Mesenchymal stem cell (in vitro differentiated cells and primary cell): Measurements from ENCODE around the gene MSX1.

Source experiments
- DNase-seq: peaks from one replicate; pipeline ENCODE4 v3.0.0-alpha.2; 2013
- H2AFZ ChIP-seq: one replicate; pipeline ENCODE4 v1.6.1; 2013; ENCODE audit warnings: low read depth, mild to moderate bottlenecking, control low read depth, inconsistent platforms, low read length, moderate library complexity
- H2AK5ac ChIP-seq: 2 replicates; pipeline ENCODE4 v1.6.1; 2013; ENCODE audit warnings: low read length, moderate library complexity, mild to moderate bottlenecking, inconsistent platforms; ENCODE audit not compliant: severe bottlenecking
- H2BK120ac ChIP-seq: one replicate; pipeline ENCODE4 v1.6.1; 2013; ENCODE audit warnings: low read depth, mild to moderate bottlenecking, inconsistent platforms, low read length, moderate library complexity
- H2BK12ac ChIP-seq, 2 experiments: one replicate each; pipeline ENCODE4 v1.6.1; 2013; ENCODE audit warnings: inconsistent platforms in 2 of 2, low read length in 2 of 2, mild to moderate bottlenecking in 2 of 2, moderate library complexity in 2 of 2, control low read depth in 1 of 2
- H2BK15ac ChIP-seq: one replicate; pipeline ENCODE4 v1.6.1; 2013; ENCODE audit warnings: mild to moderate bottlenecking, low read depth, inconsistent platforms; ENCODE audit not compliant: poor library complexity, severe bottlenecking
- H2BK5ac ChIP-seq: 2 replicates; pipeline ENCODE4 v1.6.1; 2013; ENCODE audit warnings: low read depth, mild to moderate bottlenecking, low read length, control low read depth, inconsistent platforms; ENCODE audit not compliant: poor library complexity, severe bottlenecking
- H3K14ac ChIP-seq, 2 experiments: one replicate each; pipeline ENCODE4 v1.6.1; 2013; ENCODE audit warnings: inconsistent platforms in 2 of 2, low read length in 2 of 2, control low read depth in 1 of 2, mild to moderate bottlenecking in 1 of 2, moderate library complexity in 1 of 2
- H3K18ac ChIP-seq, 2 experiments: one replicate each; pipeline ENCODE4 v1.6.1; 2013; ENCODE audit warnings: inconsistent platforms in 2 of 2, low read length in 2 of 2, control low read depth in 1 of 2, low read depth in 1 of 2, mild to moderate bottlenecking in 1 of 2
- H3K23ac ChIP-seq, 2 experiments: one replicate each; pipeline ENCODE4 v1.6.1; 2013; ENCODE audit warnings: inconsistent platforms in 2 of 2, low read length in 2 of 2, mild to moderate bottlenecking in 2 of 2, moderate library complexity in 2 of 2, control low read depth in 1 of 2
- H3K27ac ChIP-seq: 2 replicates; pipeline ENCODE4 v1.5.1; 2013; ENCODE audit warnings: mild to moderate bottlenecking, moderate library complexity, low read length, control low read depth, inconsistent platforms; ENCODE audit not compliant: poor library complexity, severe bottlenecking
- H3K27me3 ChIP-seq, 2 experiments: 2 replicates each; pipeline versions ENCODE4 v1.6.1 to v1.7.0; 2013; ENCODE audit warnings: low read length in 2 of 2, mild to moderate bottlenecking in 2 of 2, moderate library complexity in 2 of 2, control low read depth in 1 of 2, inconsistent platforms in 1 of 2; ENCODE audit not compliant: control insufficient read depth in 1 of 2, insufficient read depth in 1 of 2
- H3K36me3 ChIP-seq, 2 experiments: 2 replicates each; pipeline versions ENCODE4 v1.6.1 to v1.7.0; 2013; ENCODE audit warnings: low read length in 2 of 2, control low read depth in 1 of 2, inconsistent platforms in 1 of 2, low read depth in 1 of 2, mild to moderate bottlenecking in 1 of 2; ENCODE audit not compliant: insufficient read depth in 2 of 2, control insufficient read depth in 1 of 2
- H3K4ac ChIP-seq, 2 experiments: one replicate each; pipeline ENCODE4 v1.6.1; 2013; ENCODE audit warnings: inconsistent platforms in 2 of 2, low read length in 2 of 2, mild to moderate bottlenecking in 2 of 2, moderate library complexity in 2 of 2, control low read depth in 1 of 2, low read depth in 1 of 2
- H3K4me1 ChIP-seq: 2 replicates; pipeline ENCODE4 v1.6.1; 2013; ENCODE audit warnings: low read depth, low read length, control low read depth; ENCODE audit not compliant: control insufficient read depth, insufficient read depth
- H3K4me2 ChIP-seq: 2 replicates; pipeline ENCODE4 v1.6.1; 2013; ENCODE audit warnings: low read length, mild to moderate bottlenecking, inconsistent platforms; ENCODE audit not compliant: poor library complexity, severe bottlenecking
- H3K4me3 ChIP-seq, 2 experiments: 2 replicates each; pipeline versions ENCODE4 v1.5.1 to v1.7.0; 2013; ENCODE audit warnings: low read length in 2 of 2, mild to moderate bottlenecking in 2 of 2, control low read depth in 1 of 2, low read depth in 1 of 2; ENCODE audit not compliant: insufficient read depth in 1 of 2
- H3K79me1 ChIP-seq: replicated peaks from 2 replicates; pipeline ENCODE4 v1.6.1; 2013; ENCODE audit warnings: mild to moderate bottlenecking, control low read depth, low read length, inconsistent platforms; ENCODE audit not compliant: poor library complexity, severe bottlenecking
- H3K9ac ChIP-seq: 2 replicates; pipeline ENCODE4 v1.7.0; 2013; ENCODE audit warnings: mild to moderate bottlenecking, low read length, moderate library complexity
- H3K9me3 ChIP-seq: 2 replicates; pipeline ENCODE4 v1.7.0; 2013; ENCODE audit warnings: mild to moderate bottlenecking, low read length; ENCODE audit not compliant: control insufficient read depth
- H4K8ac ChIP-seq: one replicate; pipeline ENCODE4 v1.6.1; 2013; ENCODE audit warnings: inconsistent platforms, mild to moderate bottlenecking, low read length, moderate library complexity
- H4K91ac ChIP-seq: one replicate; pipeline ENCODE4 v1.6.1; 2013; ENCODE audit warnings: mild to moderate bottlenecking, low read length, inconsistent platforms
- WGBS: methylation state at CpG from one replicate; pipeline ENCODE4 v1.1.7; 2013; ENCODE audit warnings: mixed read lengths; 5-methylcytosine and 5-hydroxymethylcytosine counted together

The MSX1 gene

GRCh38 chr4:4872314-4872903 is 12.9 kb downstream of the MSX1 start:
- Histone ChIP-seq H3K18ac (no peak overlapping the region), H3K79me1 (no peaks in the 10 kb centered on the region), H3K27me3 (peaks cover 84 to 85% of the 10 kb centered on the region in 2 experiments), H4K91ac (no peak overlapping the region), H2BK120ac (no peak overlapping the region), H2AK5ac (no peak overlapping the region), H3K27ac (no peak overlapping the region), H3K4me1 (peaks cover 9% of the 10 kb centered on the region), H2BK5ac (no peak overlapping the region), H3K4ac (no peak overlapping the region), H2BK12ac (no peak overlapping the region), H4K8ac (no peak overlapping the region), H3K9ac (no peak overlapping the region), H2BK15ac (no peak overlapping the region), H3K9me3 (no peaks in the 10 kb centered on the region), H3K14ac (no peak overlapping the region), H3K36me3 (no peaks in the 10 kb centered on the region), H3K23ac (peak overlapping the region in 1 of 2 experiments; percentile 48), H2AFZ (no peak overlapping the region), H3K4me3 (no peak overlapping the region), H3K4me2 (no peak overlapping the region)
- WGBS, result 7% methylated on average over 28 of the region's 28 CpGs
- no peak for DNase-seq

- H3K4ac ChIP-seq, result no peak overlapping the region
- H3K9ac ChIP-seq, result no peak overlapping the region
- no peak overlapping the region for H3K14ac ChIP-seq
- H3K36me3 ChIP-seq, result no peaks in the 10 kb centered on the region
- no peaks in the 10 kb centered on the region for H3K9me3 ChIP-seq
- H3K4me2 ChIP-seq, result no peak overlapping the region
- no peak overlapping the region for H4K91ac ChIP-seq
- no peak overlapping the region for H3K27ac ChIP-seq
- H2BK120ac ChIP-seq, result no peak overlapping the region
- H3K18ac ChIP-seq, result no peak overlapping the region
- peaks cover 7% of the 10 kb centered on the region for H3K4me1 ChIP-seq
- H2AK5ac ChIP-seq, result no peak overlapping the region
- peaks cover 76 to 77% of the 10 kb centered on the region in 2 experiments for H3K27me3 ChIP-seq
- H4K8ac ChIP-seq, result no peak overlapping the region
- no peak for DNase-seq
- H3K4me3 ChIP-seq, result no peak overlapping the region
- no peak overlapping the region for H2BK5ac ChIP-seq
- no peak overlapping the region for H2AFZ ChIP-seq
- no peak overlapping the region for H3K23ac ChIP-seq
- no peaks in the 10 kb centered on the region for H3K79me1 ChIP-seq
- H2BK15ac ChIP-seq, result no peak overlapping the region
- WGBS, result 62% methylated on average over 11 of the region's 11 CpGs
- no peak overlapping the region for H2BK12ac ChIP-seq
Measured at GRCh38 chr4:4873203-4873602, 13.7 kb downstream of the MSX1 start.

GRCh38 chr4:4874254-4874653 is 14.8 kb downstream of the MSX1 start:
- Histone ChIP-seq H2BK12ac (no peak overlapping the region), H3K36me3 (no peaks in the 10 kb centered on the region), H4K8ac (no peak overlapping the region), H2BK5ac (no peak overlapping the region), H3K79me1 (no peaks in the 10 kb centered on the region), H3K4me1 (peaks cover 7% of the 10 kb centered on the region), H3K27ac (no peak overlapping the region), H3K4ac (no peak overlapping the region), H3K23ac (no peak overlapping the region), H3K9me3 (no peaks in the 10 kb centered on the region), H3K9ac (no peak overlapping the region), H3K14ac (peak overlapping the region in 1 of 2 experiments; percentile 27), H2AK5ac (no peak overlapping the region), H3K4me2 (no peak overlapping the region), H3K4me3 (no peak overlapping the region), H4K91ac (peak overlapping the region; percentile 78), H3K18ac (no peak overlapping the region), H3K27me3 (peaks cover 67 to 73% of the 10 kb centered on the region in 2 experiments), H2BK120ac (no peak overlapping the region), H2BK15ac (no peak overlapping the region), H2AFZ (no peak overlapping the region)
- no peak for DNase-seq
- 67% methylated on average over 2 of the region's 2 CpGs for WGBS

- 58% methylated on average over 5 of the region's 5 CpGs for whole genome bisulfite sequencing
- Histone ChIP-seq H2BK15ac (no peak overlapping the region), H4K8ac (no peak overlapping the region), H3K18ac (no peak overlapping the region), H3K14ac (no peak overlapping the region), H2BK120ac (no peak overlapping the region), H2BK5ac (no peak overlapping the region), H3K9ac (no peak overlapping the region), H3K79me1 (no peaks in the 10 kb centered on the region), H3K36me3 (no peaks in the 10 kb centered on the region), H3K27me3 (peaks cover 58 to 69% of the 10 kb centered on the region in 2 experiments), H3K4me3 (no peak overlapping the region), H2AK5ac (no peak overlapping the region), H2AFZ (no peak overlapping the region), H3K9me3 (no peaks in the 10 kb centered on the region), H3K27ac (no peak overlapping the region), H3K4me2 (no peak overlapping the region), H2BK12ac (no peak overlapping the region), H4K91ac (no peak overlapping the region), H3K4ac (no peak overlapping the region), H3K23ac (no peak overlapping the region), H3K4me1 (peaks cover 3% of the 10 kb centered on the region)
- no peak for DNase-seq
Measured at GRCh38 chr4:4875147-4875546, 15.7 kb downstream of the MSX1 start.
